ENCODE results near the gene MYMK.

MYMK gene

DNA sequence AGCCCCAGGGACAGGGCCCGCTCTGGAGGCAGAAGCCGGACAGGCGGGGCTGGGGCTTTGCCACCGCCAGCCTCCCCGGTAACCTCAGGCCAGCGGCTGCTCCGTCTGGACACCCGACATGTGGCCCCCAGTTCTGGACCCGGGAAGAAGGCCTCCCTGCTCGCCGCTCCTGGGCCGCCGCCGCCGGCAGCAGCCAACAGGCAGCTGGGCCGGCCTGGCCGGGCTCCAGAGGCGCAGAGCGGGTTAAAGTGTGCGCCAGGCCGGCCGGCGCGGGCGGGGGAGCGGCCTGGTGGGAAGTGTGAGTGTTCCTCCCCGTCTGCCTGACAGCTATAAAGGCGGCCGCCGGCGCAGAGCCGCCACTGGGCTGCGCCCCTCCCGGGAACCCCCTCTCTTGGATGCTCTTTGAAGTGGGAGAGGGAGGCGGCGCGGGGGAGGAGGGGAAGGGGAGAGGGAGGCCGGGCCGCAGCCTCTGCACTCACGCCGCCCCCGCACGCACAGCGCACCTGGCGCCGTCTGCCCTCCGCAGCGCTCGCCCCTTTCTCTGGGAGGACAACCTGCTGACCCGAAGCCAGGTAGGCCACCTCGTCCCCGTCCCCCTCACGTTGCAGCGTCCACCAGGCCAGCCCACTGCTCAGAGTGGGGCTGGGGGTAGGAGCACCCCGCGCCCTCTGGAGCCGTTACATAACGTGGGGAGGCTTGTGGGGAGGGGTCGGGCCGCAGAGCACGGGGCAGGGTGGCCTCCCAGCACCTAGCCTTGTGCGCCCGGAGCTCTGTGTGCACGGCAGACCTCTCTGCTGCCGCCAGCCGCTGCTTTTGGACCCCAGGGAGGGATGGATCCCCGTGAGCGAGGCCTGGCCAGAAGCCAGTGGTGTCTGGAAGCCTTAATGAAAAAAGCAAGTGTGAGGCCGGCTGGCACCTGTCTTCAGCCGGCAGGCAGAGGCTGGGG is 9.9 kb upstream of the MYMK start, which contains the start of gene ADAMTSL2:
Gene ADAMTSL2 (plus strand): TSS at position 359 of the 946 bp plus-strand sequence. CDS start 2,009 bp downstream, outside the sequence.
- peak; percentile 24 for DNase-seq

DNA sequence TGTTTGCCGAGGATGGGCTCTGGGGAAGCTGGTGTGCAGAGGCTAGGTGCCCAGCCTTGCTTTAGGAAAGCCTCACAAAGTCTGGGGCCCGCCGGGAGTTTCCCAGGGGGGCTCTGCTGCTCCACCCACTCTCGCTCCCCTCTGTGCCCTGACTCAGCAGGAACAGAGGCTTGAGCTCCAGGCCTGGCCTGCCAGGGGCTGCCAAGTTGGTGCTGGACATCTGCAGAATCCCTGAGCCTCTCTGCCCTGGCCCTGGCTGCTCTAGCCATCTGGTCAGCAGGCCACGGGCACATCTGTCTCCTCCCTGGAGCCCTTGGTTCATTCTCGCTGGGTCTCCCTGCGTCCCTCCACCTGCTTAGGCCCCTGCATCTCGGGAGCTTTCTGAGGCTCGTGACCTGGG is 9.1 kb upstream of the MYMK start:
- no peak for DNase-seq

DNA sequence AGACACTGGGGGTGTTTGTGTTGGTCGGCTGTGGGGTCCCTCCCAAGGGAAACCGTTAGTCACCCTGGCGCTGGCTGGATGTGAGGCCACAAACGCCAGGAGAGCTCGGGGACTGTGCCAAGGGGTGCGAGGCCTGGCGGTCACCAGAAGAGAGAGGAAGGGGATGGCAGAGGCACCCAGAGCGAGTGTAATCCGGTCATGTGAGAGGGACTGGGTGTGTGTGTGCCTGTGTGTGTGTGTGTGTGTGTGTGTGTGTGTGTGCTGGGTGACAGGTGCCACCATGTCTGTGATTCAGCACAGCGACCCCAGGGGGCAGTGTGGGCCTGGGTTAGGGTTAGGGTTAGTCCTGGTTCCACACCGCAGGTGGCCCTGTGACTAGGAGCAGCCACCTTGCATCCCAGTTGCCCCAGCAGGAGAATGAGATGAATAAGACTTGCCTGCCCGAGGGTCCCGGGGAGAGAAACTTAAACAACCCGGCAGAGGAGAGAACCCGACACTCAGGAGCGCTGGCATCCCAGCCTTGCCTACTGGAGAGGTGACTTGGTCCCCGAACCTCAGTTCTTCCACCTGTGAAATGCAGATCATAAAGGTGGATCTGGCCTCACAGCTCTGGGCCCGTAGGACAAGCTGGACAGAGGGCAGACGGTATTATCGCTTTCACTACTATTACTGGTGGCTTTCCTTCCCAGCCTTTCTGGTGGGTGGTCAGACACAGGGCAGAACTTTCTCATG is 8.3 kb upstream of the MYMK start:
- DNase-seq: peak; percentile 51

DNA sequence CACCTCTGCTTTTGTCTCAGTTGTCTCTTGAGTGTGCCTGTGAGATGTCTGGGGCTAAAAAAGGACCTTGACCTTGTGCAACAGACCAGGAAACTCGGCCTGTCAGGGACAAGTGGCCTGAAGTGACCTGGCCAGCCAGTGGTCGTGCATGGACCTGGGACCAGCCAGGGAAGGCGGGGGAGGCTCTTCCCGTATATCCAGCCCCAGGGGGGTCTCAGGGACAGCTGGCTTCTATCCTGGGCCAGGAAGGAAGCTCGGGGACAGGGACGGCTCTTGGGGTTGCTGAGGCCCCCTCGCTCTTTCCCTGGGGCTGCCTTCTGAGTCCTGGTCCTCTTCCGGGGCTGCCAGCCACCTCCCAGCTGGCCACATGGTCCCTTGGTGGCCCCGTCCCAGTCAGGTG is 6.5 kb upstream of the MYMK start:
- DNase-seq: no peak

DNA sequence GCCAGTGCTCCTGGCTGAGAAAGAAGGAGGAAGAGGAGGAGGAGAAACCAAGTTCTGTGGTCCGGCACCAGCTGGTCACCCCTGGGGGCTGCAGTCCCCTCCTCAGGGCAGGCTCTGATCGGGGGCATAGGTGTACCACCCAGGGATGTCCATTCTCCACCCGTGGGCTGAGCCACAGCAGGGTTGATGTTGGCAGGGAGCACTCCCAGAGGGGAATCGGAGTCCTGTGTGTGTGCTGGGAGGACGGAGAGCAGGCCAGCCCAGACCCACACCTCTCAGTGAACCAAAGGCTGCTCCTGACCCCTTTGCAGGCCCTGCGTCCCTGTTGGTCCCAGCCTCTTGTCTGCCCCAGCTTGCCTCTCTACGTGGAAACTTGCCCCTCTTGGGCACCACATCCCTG is 5.1 kb upstream of the MYMK start:
- DNase-seq: no peak

DNA sequence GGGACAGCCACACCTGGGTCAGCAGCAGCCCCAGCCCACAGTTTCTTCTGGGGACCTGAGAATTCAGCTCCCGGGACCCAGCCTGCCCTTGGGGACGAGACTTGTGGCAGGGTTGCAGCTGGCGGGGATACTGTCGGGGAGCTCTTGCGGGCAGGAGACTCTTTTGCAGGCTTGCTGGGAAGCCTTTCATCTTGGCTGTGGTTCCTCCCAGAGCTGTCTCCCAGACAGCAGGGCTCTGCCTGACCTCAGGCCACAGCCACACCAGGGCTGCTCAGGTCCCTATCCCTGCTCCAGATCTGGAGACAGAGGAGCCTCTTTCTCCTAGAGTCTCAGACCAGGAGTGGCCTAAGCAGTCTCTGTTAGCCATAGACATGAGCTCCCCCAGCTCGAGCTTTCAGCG is 4.7 kb upstream of the MYMK start:
- DNase-seq: no peak

DNA sequence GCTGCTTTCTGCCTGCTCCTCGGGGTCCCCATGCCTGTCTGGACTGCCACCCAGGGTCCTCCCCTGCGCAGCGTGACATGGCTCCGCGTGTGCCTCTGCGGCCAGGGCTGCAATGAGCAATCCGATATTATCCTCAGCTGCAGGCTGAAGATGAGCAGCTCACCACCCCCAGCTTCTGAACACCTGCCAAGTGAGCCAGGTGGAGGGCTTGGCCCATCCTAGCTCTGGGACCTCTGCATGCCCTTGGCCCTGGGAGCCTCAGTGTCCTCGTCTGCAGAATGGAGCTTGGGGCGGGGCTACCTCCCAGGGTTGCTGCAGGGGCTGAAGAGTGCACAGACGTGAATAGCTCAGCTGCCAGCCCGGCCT is 4.1 kb upstream of the MYMK start:
- DNase-seq: no peak

DNA sequence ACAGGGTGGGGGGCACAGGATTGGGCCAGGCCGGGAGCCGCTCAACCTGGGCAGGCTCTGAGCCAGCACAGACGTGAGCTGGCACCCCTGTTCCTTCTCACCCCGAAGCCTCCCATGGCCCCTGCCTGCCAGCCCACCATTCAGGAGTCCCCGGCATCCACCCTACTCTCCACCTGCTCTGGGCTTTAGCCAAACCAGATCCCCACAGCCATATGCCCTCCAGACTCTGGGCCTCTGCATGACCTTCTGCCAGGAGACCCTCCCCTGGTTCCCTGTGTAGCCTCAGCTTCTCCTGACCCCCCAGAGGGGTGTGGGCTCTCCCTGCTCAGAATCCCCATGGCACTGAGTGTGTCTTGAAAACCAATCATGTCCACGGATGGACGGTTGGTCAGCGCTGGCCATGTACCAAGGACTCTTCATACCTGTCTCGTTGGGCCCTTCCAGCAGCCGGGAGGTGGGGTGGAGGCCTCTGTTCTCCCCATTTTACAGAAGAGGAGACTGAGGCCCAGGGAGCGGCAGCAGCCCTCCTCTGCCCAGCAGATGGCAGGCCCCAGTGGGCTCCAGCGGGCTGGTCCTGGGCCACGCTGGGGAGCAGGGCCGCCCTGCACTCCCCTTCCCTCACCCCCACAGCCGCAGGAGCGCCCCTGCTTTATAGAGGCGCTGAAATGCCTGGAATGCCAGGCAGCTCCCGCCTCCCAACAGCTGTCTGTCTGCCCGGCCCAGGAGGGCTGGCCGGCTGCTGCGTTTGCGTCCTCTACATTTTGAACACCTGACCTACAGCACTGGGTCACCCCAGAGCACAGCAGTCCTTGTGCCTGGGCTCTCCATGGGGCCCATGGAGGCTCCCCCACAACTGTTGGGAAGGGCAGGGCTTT is 3.5 kb upstream of the MYMK start:
- DNase-seq: no peak

DNA sequence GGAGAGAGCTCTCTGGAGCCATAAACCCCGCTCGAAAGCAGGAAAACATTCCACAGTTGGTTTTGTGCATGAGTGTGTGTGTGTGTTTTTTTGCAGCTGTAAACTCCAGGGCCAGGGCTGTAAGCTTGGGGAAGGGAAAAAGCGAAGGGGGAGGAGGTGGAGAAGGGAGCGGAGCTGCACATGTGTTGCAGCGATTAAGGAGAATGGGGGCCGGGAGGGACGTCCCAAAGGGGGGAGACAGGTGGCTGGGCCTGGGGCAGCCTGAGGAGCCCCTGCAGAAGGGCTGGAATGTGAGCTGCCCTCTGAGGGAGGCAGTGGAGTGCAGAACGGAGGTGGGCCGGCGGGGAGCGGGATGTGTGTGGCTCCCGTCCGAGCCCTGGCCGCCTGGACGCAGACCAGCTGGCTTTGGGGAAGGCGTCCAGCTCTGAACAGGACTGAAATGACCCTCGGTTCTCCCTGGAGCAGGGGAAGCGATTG is 2.7 kb upstream of the MYMK start:
- no peak for DNase-seq

DNA sequence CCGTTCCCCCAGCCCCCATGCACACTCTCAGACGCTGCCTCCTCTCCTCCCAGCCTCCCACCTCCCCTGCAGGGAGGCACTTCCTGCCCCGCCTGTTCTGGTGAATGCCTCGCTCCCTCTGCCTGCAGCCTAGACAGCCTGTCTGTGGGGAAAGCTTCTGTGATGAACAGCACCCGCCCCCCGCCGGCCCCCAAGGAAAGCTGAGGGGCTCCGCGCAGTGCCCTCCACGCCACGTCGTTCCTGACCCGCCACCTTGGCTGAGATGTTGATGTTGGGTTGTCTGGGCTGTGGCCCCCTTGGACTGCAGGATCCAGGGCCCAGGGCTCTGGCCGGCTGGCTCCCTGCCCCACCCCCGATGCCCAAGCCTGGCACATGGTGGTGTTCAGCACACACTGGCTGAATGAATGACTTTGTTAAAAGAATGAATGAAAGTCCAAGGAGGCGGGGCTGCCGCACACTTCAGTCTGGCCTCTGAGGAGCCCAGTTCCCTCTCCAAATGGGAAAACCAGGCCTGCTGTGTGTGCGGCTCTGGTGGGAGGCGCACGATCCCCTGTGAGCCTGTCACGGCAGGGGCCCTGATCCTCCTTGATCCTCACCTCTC is 2.1 kb upstream of the MYMK start:
- no peak for DNase-seq

DNA sequence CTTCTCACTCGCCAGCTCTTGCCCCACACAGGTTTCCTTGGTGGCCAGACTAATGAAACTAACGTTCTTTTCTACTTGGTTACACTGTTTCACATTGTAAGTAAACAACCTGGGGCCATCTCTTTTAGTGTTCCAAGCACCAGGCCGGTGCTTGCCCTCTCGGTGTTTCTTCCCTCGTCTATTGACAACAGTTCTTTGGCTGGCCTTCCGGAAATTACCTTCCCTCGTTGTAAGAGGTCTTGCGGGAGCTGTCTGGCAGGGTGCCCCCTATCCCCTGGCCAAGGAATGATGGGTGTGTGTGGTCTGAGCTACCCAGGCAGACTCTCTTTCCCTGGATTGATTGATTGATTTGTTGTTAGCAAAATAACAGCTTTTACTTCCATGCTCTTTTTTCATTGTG is 918 bp upstream of the MYMK start:
- DNase-seq: no peak

DNA sequence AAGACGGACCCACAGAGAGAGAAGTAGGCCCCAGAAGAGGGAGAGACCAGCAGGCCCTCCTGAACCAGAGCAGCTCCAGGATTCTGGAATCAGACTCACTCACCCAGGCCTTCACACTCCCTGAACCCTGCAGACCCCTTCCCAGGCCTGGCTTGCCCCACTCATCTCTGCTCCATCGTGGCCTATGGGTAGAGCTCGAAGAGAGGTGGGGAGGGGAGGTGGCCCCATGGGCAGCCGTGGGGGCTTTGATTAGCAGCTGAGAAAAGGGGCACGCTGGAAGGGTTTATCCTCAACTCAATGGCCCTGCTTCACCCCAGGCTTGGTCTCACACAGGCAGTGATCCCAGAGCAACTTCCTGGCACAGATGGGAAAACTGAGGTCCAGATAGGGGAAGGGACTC is 613 bp downstream of the MYMK start:
- no peak for DNase-seq

DNA sequence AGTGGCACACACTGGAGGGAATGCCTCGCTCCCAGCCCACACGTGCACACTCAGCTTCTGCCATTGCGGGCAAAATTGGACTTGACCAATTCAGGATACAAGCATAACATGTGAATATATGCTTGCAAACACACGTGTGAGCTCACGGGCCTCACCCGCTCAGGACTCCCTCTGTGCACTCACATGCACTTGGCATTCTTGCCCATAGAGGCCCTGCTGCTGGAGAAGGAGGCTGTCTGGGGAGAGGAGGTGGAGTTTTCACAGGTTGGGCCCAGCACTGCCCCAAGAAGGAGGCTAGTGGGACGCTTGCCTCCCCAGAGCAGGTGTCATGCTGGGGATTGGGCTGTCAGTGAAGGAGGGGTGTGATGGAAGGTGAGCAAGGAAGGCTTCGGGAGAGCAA is 1.7 kb downstream of the MYMK start:
- no peak for DNase-seq

DNA sequence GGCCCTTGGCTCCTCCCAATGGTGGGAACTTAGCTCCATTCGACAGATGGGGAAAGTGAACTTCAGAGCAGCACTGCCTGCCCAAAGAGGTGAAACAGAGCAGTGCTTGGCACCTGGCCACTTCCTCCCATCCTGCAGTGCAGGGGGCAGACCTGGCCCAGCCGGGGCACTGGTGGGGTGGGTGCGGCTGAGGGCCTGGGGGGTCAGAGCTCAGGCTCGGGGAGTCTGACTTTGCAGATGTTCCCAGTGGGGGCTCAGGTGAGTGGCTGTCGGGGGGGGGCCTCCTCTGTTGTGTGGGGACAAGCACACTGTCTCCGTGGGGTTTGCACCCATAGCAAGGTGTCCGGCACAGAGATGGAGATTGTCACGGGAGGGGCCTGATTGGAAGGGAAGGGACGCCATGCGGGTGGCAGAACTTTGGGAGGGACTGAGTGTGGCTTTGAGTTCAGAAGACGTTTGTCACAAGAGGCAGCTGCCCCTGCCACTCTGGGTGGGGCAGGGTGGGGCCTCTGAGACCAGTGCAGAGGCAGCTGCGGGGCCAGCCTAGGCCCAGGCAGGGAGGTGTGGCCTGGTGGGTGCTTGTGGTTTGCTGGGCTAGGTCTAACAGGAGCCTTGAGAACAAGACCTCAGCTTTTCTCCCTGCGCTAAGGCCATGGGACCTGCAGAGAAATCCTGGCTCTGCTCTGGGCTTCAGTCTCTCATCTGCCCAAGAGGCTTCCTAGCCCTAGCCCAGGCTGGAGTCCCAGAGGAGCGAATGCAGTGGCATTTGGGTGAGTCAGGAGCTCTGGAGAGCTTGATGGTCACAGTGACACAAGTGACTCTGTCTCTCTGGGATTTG is 2.5 kb downstream of the MYMK start:
- DNase-seq: no peak

DNA sequence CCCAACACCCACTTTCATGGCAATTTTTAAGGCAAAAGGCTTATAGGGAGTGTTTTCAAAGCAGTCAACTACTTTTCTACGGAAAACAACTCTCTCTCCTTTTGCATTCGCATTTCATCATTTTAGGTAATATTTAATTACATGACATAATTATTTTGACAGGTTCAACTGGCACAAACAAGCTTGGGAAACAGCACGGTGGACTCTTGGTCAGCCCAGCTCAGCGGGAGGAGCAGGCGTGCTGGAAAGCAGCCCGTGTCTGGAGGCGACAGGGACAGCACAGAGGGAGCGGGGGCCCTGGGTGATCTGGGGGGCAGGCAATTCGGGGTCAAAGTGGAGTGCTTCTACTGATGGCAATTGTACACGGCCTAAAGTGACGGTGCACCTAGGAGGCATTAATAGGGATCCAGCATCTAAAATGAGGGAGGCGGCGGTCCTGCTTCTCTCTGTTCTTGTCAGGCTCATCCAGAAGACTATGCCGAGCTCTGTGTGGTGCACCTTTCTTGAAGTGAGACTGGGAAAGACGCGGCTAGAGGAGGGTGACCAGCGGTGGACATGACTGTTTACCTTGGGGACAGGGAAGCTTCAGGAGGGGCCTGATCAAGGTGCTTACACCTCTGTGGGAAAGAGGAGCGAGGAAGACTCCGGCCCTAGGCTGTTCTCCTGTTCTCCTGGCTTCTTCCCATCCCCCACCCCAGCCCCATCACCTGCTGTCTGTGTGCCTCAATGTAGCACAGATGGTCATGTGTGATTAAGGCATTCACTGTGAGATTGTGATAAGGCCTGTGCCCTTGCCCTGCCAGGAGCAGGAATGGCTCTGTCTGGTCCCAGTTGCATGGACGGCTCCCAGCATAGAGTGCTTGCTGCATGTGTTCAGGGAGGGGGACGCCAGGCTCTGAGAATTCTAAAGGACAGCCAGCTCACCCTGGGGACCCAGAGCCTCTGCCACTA is 3.4 kb downstream of the MYMK start:
- no peak for DNase-seq

DNA sequence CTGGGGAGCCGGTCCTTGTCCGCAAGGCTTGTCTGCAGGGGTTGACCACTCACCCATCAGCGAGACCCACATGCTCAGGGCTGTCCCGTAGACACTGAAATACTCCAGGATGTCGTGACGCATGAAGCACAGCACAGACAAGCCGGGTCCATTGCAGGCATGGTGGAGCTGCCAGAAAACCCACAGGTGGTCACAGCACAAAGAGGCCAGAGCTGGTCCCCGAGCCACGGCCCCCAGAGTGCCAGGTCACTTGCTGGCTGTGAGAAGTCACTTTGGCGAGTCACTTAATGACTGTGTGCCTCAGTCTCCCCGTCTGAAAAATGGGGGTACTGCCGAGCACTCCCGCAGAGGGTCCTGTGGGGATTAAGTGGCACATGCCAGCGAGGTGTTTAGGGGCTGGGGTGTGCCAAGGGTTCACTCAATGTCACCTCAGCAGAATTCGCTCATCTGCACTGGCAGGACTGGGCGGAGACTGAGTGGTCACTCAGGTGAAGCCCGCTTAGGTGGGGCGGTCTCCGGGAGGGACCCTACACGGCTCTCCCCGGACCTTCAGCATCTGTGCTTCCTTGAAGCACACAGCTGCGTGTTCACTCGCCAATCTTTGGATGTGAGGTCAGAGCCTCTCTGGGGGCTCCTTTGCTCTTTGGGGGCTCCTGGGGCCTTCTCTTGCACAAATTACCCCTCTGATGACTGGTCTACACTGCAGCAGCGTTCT is 4.5 kb downstream of the MYMK start:
- DNase-seq: no peak

DNA sequence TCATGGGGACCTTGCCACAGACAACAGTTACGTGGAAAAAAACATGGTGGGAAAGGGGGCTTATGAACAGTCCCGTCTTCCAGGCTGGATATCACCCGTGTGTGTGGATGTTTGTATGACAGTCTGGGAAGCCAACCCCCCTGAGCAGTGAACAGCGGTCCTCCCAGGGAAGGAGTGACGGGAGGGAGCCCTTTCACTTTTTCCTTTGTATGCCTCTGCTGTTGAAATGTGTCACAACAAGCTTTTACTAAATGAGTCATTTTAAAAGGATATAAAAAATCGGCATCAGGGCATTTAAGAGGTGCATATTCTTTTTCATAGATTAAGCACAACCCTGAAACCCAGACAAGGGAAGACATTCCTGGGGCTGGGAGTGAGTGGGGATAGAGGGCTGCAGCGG is 5.1 kb downstream of the MYMK start:
- no peak for DNase-seq

DNA sequence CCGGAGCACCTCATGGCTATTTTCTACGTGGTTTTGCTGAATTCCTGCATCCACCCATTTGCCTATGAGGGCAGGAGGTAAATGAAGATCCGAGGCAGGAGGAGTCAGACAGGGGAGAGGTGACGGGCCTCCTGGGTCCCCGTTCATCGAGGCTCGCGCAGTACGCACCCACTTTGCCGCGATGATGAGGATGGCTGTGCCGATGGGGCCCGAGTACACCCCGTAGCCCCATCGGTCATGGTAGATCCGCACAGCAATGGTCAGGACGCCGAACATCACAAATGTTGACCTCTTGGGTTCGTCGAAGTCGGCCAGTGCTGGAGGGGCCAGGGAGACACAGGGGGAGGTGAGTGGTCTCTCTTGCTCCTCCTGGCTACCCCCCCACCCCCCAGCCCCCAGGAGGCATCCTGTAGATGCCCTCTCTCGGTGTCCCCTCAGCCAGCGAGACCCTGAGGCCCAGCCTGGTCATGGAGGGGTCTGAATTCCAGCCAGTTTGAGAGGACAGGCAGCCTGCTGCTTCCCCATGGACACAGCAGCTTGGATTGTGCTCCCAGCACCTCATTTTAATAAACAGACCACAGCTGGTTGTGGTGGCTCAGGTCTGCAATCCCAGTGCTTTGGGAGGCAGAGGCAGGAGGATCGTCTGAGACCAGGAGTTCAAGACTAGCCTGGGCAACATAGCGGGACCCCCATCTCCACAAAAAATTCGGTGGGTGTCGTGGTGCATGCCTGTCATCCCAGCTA is 5.9 kb downstream of the MYMK start:
- DNase-seq: no peak

DNA sequence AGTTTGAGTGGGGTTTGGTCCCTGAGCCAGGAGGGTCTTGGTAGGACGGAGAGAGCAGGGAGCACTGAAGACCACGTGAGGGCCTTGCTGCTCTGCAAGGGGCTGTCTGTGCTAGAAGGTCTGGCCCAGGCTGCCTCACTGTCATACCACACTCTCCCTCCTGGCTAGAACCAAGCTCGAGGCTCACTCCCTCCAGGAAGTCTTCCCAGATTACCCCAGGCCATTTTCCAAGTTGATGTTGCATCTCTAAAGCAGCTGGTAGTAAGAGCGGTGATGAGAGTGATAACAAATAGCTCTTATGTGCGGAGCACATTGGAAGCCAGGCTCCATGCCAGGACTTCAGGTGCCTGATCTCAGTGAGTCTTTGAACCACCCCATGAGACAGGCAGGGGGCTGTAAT is 6.6 kb downstream of the MYMK start:
- DNase-seq: no peak

All from CD4-positive, alpha-beta T cell treated with Interleukin-4 for 4 hours (primary cell).